ENCODE data around the gene ZFP37.

The ZFP37 gene

DNA sequence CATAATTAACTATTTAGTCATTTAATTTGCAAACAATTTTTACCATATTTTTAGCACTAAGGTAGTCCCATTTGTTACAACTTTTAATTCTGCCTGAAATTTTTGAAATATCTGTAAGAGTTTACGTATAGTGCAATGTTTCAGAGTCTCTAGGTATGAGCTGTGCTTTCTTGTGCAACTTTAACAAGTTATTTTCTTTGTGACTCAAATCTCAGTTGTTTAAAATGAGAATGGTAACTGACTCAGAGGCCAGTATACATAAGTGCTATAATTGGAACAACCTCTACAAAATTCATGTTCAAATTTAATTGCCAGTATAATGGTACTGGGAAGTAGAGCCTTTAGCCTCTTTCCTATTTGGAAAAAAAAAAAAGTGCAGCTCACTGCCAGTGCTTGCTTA, 30.3 kb downstream of the ZFP37 start:
- no peak overlapping the region for H3K14ac ChIP-seq (ENCODE audit: low read length)
- H3K9ac ChIP-seq (ENCODE audit: low read length), result no peak overlapping the region
- H3K27me3 ChIP-seq (ENCODE audit: insufficient read depth, low read length), result no peaks in the 10 kb centered on the region
- no peak overlapping the region for H3K4me2 ChIP-seq (ENCODE audit: low read length)
- H2BK5ac ChIP-seq (ENCODE audit: low read depth, low read length, poor library complexity), result no peak overlapping the region
- no peaks in the 10 kb centered on the region for H3K79me1 ChIP-seq (ENCODE audit: low read length)
- no peak overlapping the region for H2AFZ ChIP-seq (ENCODE audit: insufficient read depth, low read length, poor library complexity)
- H3K9me3 ChIP-seq (ENCODE audit: insufficient read depth, low read depth, low read length), result peaks cover 6% of the 10 kb centered on the region
- no peak overlapping the region for H3K23ac ChIP-seq (ENCODE audit: low read length)
- DNase-seq, result no peak
- no peak overlapping the region for H3K27ac ChIP-seq (ENCODE audit: low read depth, low read length)
- WGBS (ENCODE audit: extremely low coverage, insufficient coverage, insufficient read length), result no CpG with 5 or more reads among the region's 1 CpG
- H2BK12ac ChIP-seq (ENCODE audit: low read length), result no peak overlapping the region
- no peaks in the 10 kb centered on the region for H3K4me1 ChIP-seq (ENCODE audit: control insufficient read depth in 1 of 2, insufficient read depth in 2 of 2, low read length in 2 of 2)
- H2AK5ac ChIP-seq (ENCODE audit: low read length), result no peak overlapping the region
- no peaks in the 10 kb centered on the region for H3K36me3 ChIP-seq (ENCODE audit: control insufficient read depth in 1 of 2, insufficient read depth in 2 of 2, low read length in 2 of 2)
- H3K79me2 ChIP-seq (ENCODE audit: control insufficient read depth, insufficient read depth, low read length, poor library complexity), result no peaks in the 10 kb centered on the region
- H2BK120ac ChIP-seq (ENCODE audit: insufficient read depth, low read length, poor library complexity), result no peak overlapping the region
- no peak overlapping the region for H3K4me3 ChIP-seq (ENCODE audit: low read depth, low read length)
- H4K12ac ChIP-seq (ENCODE audit: low read depth, low read length), result no peak overlapping the region
- no peak overlapping the region for H3K18ac ChIP-seq (ENCODE audit: low read length)
- no peak overlapping the region for H4K91ac ChIP-seq (ENCODE audit: low read depth, low read length)
- no peak overlapping the region for H4K8ac ChIP-seq (ENCODE audit: low read depth, low read length)
- H3K4ac ChIP-seq (ENCODE audit: low read depth, low read length), result no peak overlapping the region

DNA sequence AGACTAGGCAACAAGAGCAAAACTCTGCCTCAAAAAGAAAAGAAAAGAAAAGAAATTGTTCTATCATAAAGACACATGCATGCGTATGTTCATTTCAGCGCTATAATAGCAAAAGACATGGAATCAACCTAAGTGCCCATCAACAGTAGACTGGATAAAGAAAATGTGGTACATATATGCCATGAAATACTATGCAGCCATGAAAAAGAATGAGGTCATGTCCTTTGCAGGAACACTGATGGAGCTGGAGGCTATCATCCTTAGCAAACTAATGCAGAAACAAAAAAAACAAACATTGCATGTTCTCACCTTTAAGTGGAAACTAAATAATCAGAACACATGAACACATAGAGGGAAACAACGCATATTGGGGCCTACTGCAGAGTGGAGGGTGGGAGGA, 38.3 kb downstream of the ZFP37 start:
- Histone ChIP-seq H4K12ac (ENCODE audit: low read depth, low read length) (no peak overlapping the region), H3K18ac (ENCODE audit: low read length) (no peak overlapping the region), H3K27ac (ENCODE audit: low read depth, low read length) (no peak overlapping the region), H3K4me1 (ENCODE audit: control insufficient read depth in 1 of 2, insufficient read depth in 2 of 2, low read length in 2 of 2) (no peaks in the 10 kb centered on the region), H3K9ac (ENCODE audit: low read length) (no peak overlapping the region), H3K14ac (ENCODE audit: low read length) (no peak overlapping the region), H4K8ac (ENCODE audit: low read depth, low read length) (no peak overlapping the region), H2BK5ac (ENCODE audit: low read depth, low read length, poor library complexity) (no peak overlapping the region), H2BK120ac (ENCODE audit: insufficient read depth, low read length, poor library complexity) (no peak overlapping the region), H2AK5ac (ENCODE audit: low read length) (no peak overlapping the region), H3K4ac (ENCODE audit: low read depth, low read length) (no peak overlapping the region), H2BK12ac (ENCODE audit: low read length) (no peak overlapping the region), H3K9me3 (ENCODE audit: insufficient read depth, low read depth, low read length) (peaks cover 5% of the 10 kb centered on the region), H3K79me2 (ENCODE audit: control insufficient read depth, insufficient read depth, low read length, poor library complexity) (no peaks in the 10 kb centered on the region), H2AFZ (ENCODE audit: insufficient read depth, low read length, poor library complexity) (no peak overlapping the region), H3K23ac (ENCODE audit: low read length) (no peak overlapping the region), H3K36me3 (ENCODE audit: control insufficient read depth in 1 of 2, insufficient read depth in 2 of 2, low read length in 2 of 2) (no peaks in the 10 kb centered on the region), H4K91ac (ENCODE audit: low read depth, low read length) (no peak overlapping the region), H3K4me2 (ENCODE audit: low read length) (no peak overlapping the region), H3K79me1 (ENCODE audit: low read length) (no peaks in the 10 kb centered on the region), H3K27me3 (ENCODE audit: insufficient read depth, low read length) (no peaks in the 10 kb centered on the region), H3K4me3 (ENCODE audit: low read depth, low read length) (no peak overlapping the region)
- no peak for DNase-seq
- WGBS (ENCODE audit: extremely low coverage, insufficient coverage, insufficient read length), result no CpG with 5 or more reads among the region's 3 CpGs

DNA sequence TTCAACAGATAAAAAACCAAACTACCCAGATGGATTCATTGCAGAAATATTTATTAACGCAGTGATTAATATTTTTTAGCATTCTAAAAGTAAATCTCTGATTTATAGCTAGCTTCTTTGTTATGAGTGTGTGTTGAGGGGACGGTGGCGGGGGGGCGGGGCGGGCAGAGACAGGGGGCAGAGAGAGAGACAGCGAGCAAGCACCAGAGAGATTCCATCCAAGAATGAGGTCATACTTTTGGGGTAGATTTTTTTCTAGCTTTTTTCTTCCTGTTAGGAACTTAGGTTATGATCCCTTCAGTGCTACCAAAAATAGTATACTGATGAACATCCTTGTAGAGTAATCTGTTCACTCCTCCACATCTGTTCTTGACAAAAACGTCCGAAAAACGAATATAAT, 44.0 kb downstream of the ZFP37 start:
- Histone ChIP-seq H3K4me3 (ENCODE audit: low read depth, low read length) (no peak overlapping the region), H3K79me1 (ENCODE audit: low read length) (no peaks in the 10 kb centered on the region), H2BK12ac (ENCODE audit: low read length) (no peak overlapping the region), H3K4ac (ENCODE audit: low read depth, low read length) (no peak overlapping the region), H3K27me3 (ENCODE audit: insufficient read depth, low read length) (no peaks in the 10 kb centered on the region), H3K36me3 (ENCODE audit: control insufficient read depth in 1 of 2, insufficient read depth in 2 of 2, low read length in 2 of 2) (no peaks in the 10 kb centered on the region), H2BK5ac (ENCODE audit: low read depth, low read length, poor library complexity) (no peak overlapping the region), H2AK5ac (ENCODE audit: low read length) (no peak overlapping the region), H3K14ac (ENCODE audit: low read length) (no peak overlapping the region), H3K4me2 (ENCODE audit: low read length) (no peak overlapping the region), H2BK120ac (ENCODE audit: insufficient read depth, low read length, poor library complexity) (no peak overlapping the region), H3K4me1 (ENCODE audit: control insufficient read depth in 1 of 2, insufficient read depth in 2 of 2, low read length in 2 of 2) (peaks cover 0 to 3% of the 10 kb centered on the region in 2 experiments), H3K23ac (ENCODE audit: low read length) (no peak overlapping the region), H3K18ac (ENCODE audit: low read length) (no peak overlapping the region), H3K79me2 (ENCODE audit: control insufficient read depth, insufficient read depth, low read length, poor library complexity) (no peaks in the 10 kb centered on the region), H3K9ac (ENCODE audit: low read length) (no peak overlapping the region), H4K8ac (ENCODE audit: low read depth, low read length) (no peak overlapping the region), H4K12ac (ENCODE audit: low read depth, low read length) (no peak overlapping the region), H4K91ac (ENCODE audit: low read depth, low read length) (no peak overlapping the region), H3K9me3 (ENCODE audit: insufficient read depth, low read depth, low read length) (peaks cover 2% of the 10 kb centered on the region), H2AFZ (ENCODE audit: insufficient read depth, low read length, poor library complexity) (no peak overlapping the region), H3K27ac (ENCODE audit: low read depth, low read length) (no peak overlapping the region)
- DNase-seq, result no peak
- WGBS (ENCODE audit: extremely low coverage, insufficient coverage, insufficient read length), result no CpG with 5 or more reads among the region's 9 CpGs

DNA sequence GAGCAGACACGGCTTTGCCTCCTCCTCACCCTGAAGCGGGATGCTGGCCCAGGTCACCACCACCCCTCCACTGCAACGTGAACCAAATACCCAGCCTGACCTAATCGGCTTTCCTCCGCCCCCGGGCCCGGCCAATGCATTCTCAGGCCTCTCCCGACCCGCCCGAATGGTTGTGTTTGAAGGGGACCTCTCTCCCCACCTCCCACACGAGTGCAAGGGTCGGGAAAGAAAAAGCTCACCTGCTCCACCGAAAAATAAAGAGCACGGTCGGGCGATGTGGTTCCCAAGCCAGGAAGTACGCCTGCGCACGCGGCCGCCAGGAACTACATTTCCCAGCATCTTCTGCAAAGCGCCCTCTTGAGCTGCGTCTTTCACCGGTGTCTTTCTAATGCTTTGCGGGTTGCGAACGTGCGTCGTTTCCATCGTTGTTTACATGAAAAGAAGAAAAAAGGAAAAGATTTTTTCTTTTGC, 44.6 kb downstream of the ZFP37 start, which contains the start of gene ZNF883:
TSS of gene ZNF883 (minus strand) at position 282 of the 471 bp plus-strand sequence.
- peak in 1 of 2 donors; percentile 1 for DNase-seq
- Histone ChIP-seq H3K9me3 (ENCODE audit: insufficient read depth, low read depth, low read length) (peaks cover 2% of the 10 kb centered on the region), H3K36me3 (ENCODE audit: control insufficient read depth in 1 of 2, insufficient read depth in 2 of 2, low read length in 2 of 2) (no peaks in the 10 kb centered on the region), H3K4ac (ENCODE audit: low read depth, low read length) (no peak within 1 kb of the TSS), H3K79me2 (ENCODE audit: control insufficient read depth, insufficient read depth, low read length, poor library complexity) (no peaks in the 10 kb centered on the region), H3K9ac (ENCODE audit: low read length) (no peak within 1 kb of the TSS), H3K4me1 (ENCODE audit: control insufficient read depth in 1 of 2, insufficient read depth in 2 of 2, low read length in 2 of 2) (peaks cover 0 to 3% of the 10 kb centered on the region in 2 experiments), H2AK5ac (ENCODE audit: low read length) (no peak within 1 kb of the TSS), H4K8ac (ENCODE audit: low read depth, low read length) (peak within 1 kb of the TSS; percentile 63), H3K4me2 (ENCODE audit: low read length) (peak within 1 kb of the TSS; percentile 59), H3K23ac (ENCODE audit: low read length) (no peak within 1 kb of the TSS), H4K12ac (ENCODE audit: low read depth, low read length) (no peak within 1 kb of the TSS), H2BK5ac (ENCODE audit: low read depth, low read length, poor library complexity) (no peak within 1 kb of the TSS), H3K14ac (ENCODE audit: low read length) (no peak within 1 kb of the TSS), H2AFZ (ENCODE audit: insufficient read depth, low read length, poor library complexity) (peak within 1 kb of the TSS; percentile 78), H4K91ac (ENCODE audit: low read depth, low read length) (no peak within 1 kb of the TSS), H3K79me1 (ENCODE audit: low read length) (no peaks in the 10 kb centered on the region), H2BK12ac (ENCODE audit: low read length) (no peak within 1 kb of the TSS), H3K4me3 (ENCODE audit: low read depth, low read length) (peak within 1 kb of the TSS; percentile 67), H3K18ac (ENCODE audit: low read length) (no peak within 1 kb of the TSS), H2BK120ac (ENCODE audit: insufficient read depth, low read length, poor library complexity) (no peak within 1 kb of the TSS), H3K27ac (ENCODE audit: low read depth, low read length) (no peak within 1 kb of the TSS), H3K27me3 (ENCODE audit: insufficient read depth, low read length) (no peaks in the 10 kb centered on the region)
- no CpG with 5 or more reads among the region's 30 CpGs for WGBS (ENCODE audit: extremely low coverage, insufficient coverage, insufficient read length)
